Naive thymus-derived CD8-positive, alpha-beta T cell (primary cell): Measurements from ENCODE around the gene SAMD4A. TPM values are rescaled to one million over a fixed set of nuclear protein-coding genes. Genes with fewer than 3 reads are reported as not detected.
"Not testable (repeated sequence)": the region's sequence is repeated elsewhere in the genome, so short reads cannot be mapped to it uniquely, and the experiment has no call there.

Source experiments
- ATAC-seq, 2 donors: fragments of 150-1000 bp; cut with Tn5 transposase in 1 of 2; sonication (Bioruptor Pico), chemical (Tn5 transposase) in 1 of 2; 1 replicate in 1 of 2; 2 replicates in 1 of 2; pipeline ENCODE4 v1.10.0; 2021; ENCODE audit warnings: mild to moderate bottlenecking in 2 of 2, moderate library complexity in 2 of 2
- POLR2A ChIA-PET: fragments of 350-600 bp; sonication (Branson Sonifier 250); formaldehyde crosslinking; loops from one replicate; lab custom pipeline; 2021; ENCODE audit warnings: antibody characterized with exemption; lab: Charles Lee
- DNase-seq, 10 donors: peaks; one replicate each; pipeline versions ENCODE4 v3.0.0 to v3.0.0-alpha.2; 2020 to 2022
- H3K27ac Mint-ChIP-seq, 10 donors: one replicate each; pipeline ENCODE4 v1.8.0; 2020 to 2022; ENCODE audit warnings: mild to moderate bottlenecking in 10 of 10, mixed read lengths in 10 of 10, moderate library complexity in 4 of 10, inconsistent platforms in 1 of 10
- H3K27me3 Mint-ChIP-seq, 5 donors: one replicate each; pipeline ENCODE4 v1.8.0; 2021 to 2022; ENCODE audit warnings: mixed read lengths in 5 of 5
- H3K36me3 Mint-ChIP-seq, 3 donors: one replicate each; pipeline ENCODE4 v1.8.0; 2020 to 2022; ENCODE audit warnings: mixed read lengths in 3 of 3, mild to moderate bottlenecking in 2 of 3, inconsistent platforms in 1 of 3
- H3K4me1 Mint-ChIP-seq, 4 donors: one replicate each; pipeline ENCODE4 v1.8.0; 2021 to 2022; ENCODE audit warnings: mixed read lengths in 4 of 4
- H3K4me3 Mint-ChIP-seq, 10 donors: one replicate each; pipeline ENCODE4 v1.8.0; 2020 to 2022; ENCODE audit warnings: mild to moderate bottlenecking in 10 of 10, mixed read lengths in 10 of 10, moderate library complexity in 6 of 10, inconsistent platforms in 1 of 10
- H3K9me3 Mint-ChIP-seq, 9 donors: one replicate each; pipeline ENCODE4 v1.8.0; 2020 to 2022; ENCODE audit warnings: mixed read lengths in 9 of 9, mild to moderate bottlenecking in 3 of 9, inconsistent platforms in 1 of 9, moderate library complexity in 1 of 9
- polyA plus RNA-seq, 3 donors: library from polyadenylated mRNA; unstranded; fragments of 300-500 nt; fragmentation: Illumina TruSeq; gene quantifications; one replicate each; pipeline ENCODE4 v1.2.3, GENCODE V29; 2021
- total RNA-seq, 8 experiments: library from RNA in 2 of 8; stranded (reverse) in 2 of 8; gene quantifications; one replicate each; pipeline ENCODE4 v1.2.3 and lab custom pipeline; 2021 to 2026

SAMD4A gene
- total and polyA plus RNA-seq, 5 experiments from 2014 or later = 0.85 to 0.99 TPM; not detected in 3

GRCh38 chr14:54606178-54606577, 39.2 kb downstream of the SAMD4A start:
- peaks cover 0 to 1% (median 0%) of the 10 kb centered on the region in 9 donors for H3K9me3 Mint-ChIP-seq
- H3K4me3 Mint-ChIP-seq = no peak overlapping the region
- ATAC-seq (no peak), DNase-seq (no peak)
- no peaks in the 10 kb centered on the region for H3K4me1 Mint-ChIP-seq
- POLR2A ChIA-PET = no interaction called here
- H3K27me3 Mint-ChIP-seq = peaks cover 0 to 6% (median 0%) of the 10 kb centered on the region in 5 donors
- H3K36me3 Mint-ChIP-seq = no peaks in the 10 kb centered on the region
- H3K27ac Mint-ChIP-seq = no peak overlapping the region

- ATAC-seq (no peak), DNase-seq (no peak)
- Mint-ChIP-seq H3K27ac (no peak overlapping the region), H3K27me3 (peaks cover 0 to 6% (median 0%) of the 10 kb centered on the region in 5 donors), H3K4me1 (no peaks in the 10 kb centered on the region), H3K36me3 (no peaks in the 10 kb centered on the region), H3K4me3 (no peak overlapping the region), H3K9me3 (peaks cover 0 to 1% (median 0%) of the 10 kb centered on the region in 9 donors)
- POLR2A ChIA-PET = no interaction called here
Measured at GRCh38 chr14:54606631-54607133, 39.8 kb downstream of the SAMD4A start.

GRCh38 chr14:54609576-54609975, 42.6 kb downstream of the SAMD4A start:
- Mint-ChIP-seq H3K9me3 (peaks cover 0 to 1% (median 0%) of the 10 kb centered on the region in 9 donors), H3K4me3 (no peak overlapping the region), H3K4me1 (no peaks in the 10 kb centered on the region), H3K36me3 (no peaks in the 10 kb centered on the region), H3K27me3 (peaks cover 0 to 7% (median 0%) of the 10 kb centered on the region in 5 donors), H3K27ac (no peak overlapping the region)
- ATAC-seq (no peak), DNase-seq (no peak)
- POLR2A ChIA-PET = no interaction called here

- Mint-ChIP-seq H3K4me1 (no peaks in the 10 kb centered on the region), H3K36me3 (no peaks in the 10 kb centered on the region), H3K27ac (no peak overlapping the region), H3K9me3 (peaks cover 0 to 1% (median 0%) of the 10 kb centered on the region in 9 donors), H3K27me3 (peaks cover 0 to 7% (median 0%) of the 10 kb centered on the region in 5 donors), H3K4me3 (no peak overlapping the region)
- POLR2A ChIA-PET = no interaction called here
- DNase-seq (no peak), ATAC-seq (no peak)
Measured at GRCh38 chr14:54610051-54610977, 43.4 kb downstream of the SAMD4A start.

GRCh38 chr14:54614296-54614695, 47.4 kb downstream of the SAMD4A start:
- ATAC-seq = no peak
- H3K36me3 Mint-ChIP-seq = no peaks in the 10 kb centered on the region
- no peak overlapping the region for H3K4me3 Mint-ChIP-seq
- peaks cover 0 to 2% (median 0%) of the 10 kb centered on the region in 5 donors for H3K27me3 Mint-ChIP-seq
- DNase-seq = no peak
- POLR2A ChIA-PET = no interaction called here
- H3K4me1 Mint-ChIP-seq = no peaks in the 10 kb centered on the region
- no peaks in the 10 kb centered on the region for H3K9me3 Mint-ChIP-seq
- no peak overlapping the region for H3K27ac Mint-ChIP-seq

GRCh38 chr14:54617467-54617866, 50.5 kb downstream of the SAMD4A start:
- POLR2A ChIA-PET = no interaction called here
- H3K4me1 Mint-ChIP-seq = no peaks in the 10 kb centered on the region
- H3K4me3 Mint-ChIP-seq = no peak overlapping the region
- DNase-seq (no peak), ATAC-seq (no peak)
- no peaks in the 10 kb centered on the region for H3K9me3 Mint-ChIP-seq
- no peak overlapping the region for H3K27ac Mint-ChIP-seq
- peaks cover 0 to 2% (median 0%) of the 10 kb centered on the region in 5 donors for H3K27me3 Mint-ChIP-seq
- no peaks in the 10 kb centered on the region for H3K36me3 Mint-ChIP-seq

- H3K27ac Mint-ChIP-seq = no peak overlapping the region
- no peak overlapping the region for H3K4me3 Mint-ChIP-seq
- POLR2A ChIA-PET = no interaction called here
- ATAC-seq = no peak
- no peaks in the 10 kb centered on the region for H3K27me3 Mint-ChIP-seq
- H3K9me3 Mint-ChIP-seq = no peaks in the 10 kb centered on the region
- DNase-seq = no peak
- H3K4me1 Mint-ChIP-seq = peaks cover 0 to 10% (median 2%) of the 10 kb centered on the region in 4 donors
- no peaks in the 10 kb centered on the region for H3K36me3 Mint-ChIP-seq
Measured at GRCh38 chr14:54621686-54622085, 54.8 kb downstream of the SAMD4A start.

GRCh38 chr14:54622192-54622958, 55.4 kb downstream of the SAMD4A start:
- H3K4me1 Mint-ChIP-seq = peaks cover 2 to 17% (median 9%) of the 10 kb centered on the region in 4 donors
- H3K27me3 Mint-ChIP-seq = no peaks in the 10 kb centered on the region
- POLR2A ChIA-PET = no interaction called here
- no peak overlapping the region for H3K4me3 Mint-ChIP-seq
- H3K36me3 Mint-ChIP-seq = no peaks in the 10 kb centered on the region
- H3K27ac Mint-ChIP-seq = no peak overlapping the region
- no peaks in the 10 kb centered on the region for H3K9me3 Mint-ChIP-seq
- ATAC-seq (no peak), DNase-seq (no peak)

- Mint-ChIP-seq H3K27me3 (no peaks in the 10 kb centered on the region), H3K4me3 (no peak overlapping the region), H3K4me1 (peaks cover 12 to 28% (median 19%) of the 10 kb centered on the region in 4 donors), H3K36me3 (no peaks in the 10 kb centered on the region), H3K27ac (peak overlapping the region in 2 of 10 donors; percentile 16 to 25), H3K9me3 (no peaks in the 10 kb centered on the region)
- DNase-seq (no peak), ATAC-seq (no peak)
- POLR2A ChIA-PET = no interaction called here
Measured at GRCh38 chr14:54623279-54624004, 56.5 kb downstream of the SAMD4A start.

- peaks cover 17 to 33% (median 25%) of the 10 kb centered on the region in 4 donors for H3K4me1 Mint-ChIP-seq
- POLR2A ChIA-PET, ATAC-seq: not testable (repeated sequence)
Measured at GRCh38 chr14:54624005-54624358, 57.1 kb downstream of the SAMD4A start.

GRCh38 chr14:54625112-54625511, 58.2 kb downstream of the SAMD4A start:
- no peak overlapping the region for H3K4me3 Mint-ChIP-seq
- H3K27ac Mint-ChIP-seq = peak overlapping the region in 2 of 10 donors; percentile 9 to 14
- H3K27me3 Mint-ChIP-seq = no peaks in the 10 kb centered on the region
- H3K9me3 Mint-ChIP-seq = no peaks in the 10 kb centered on the region
- DNase-seq = no peak
- no peak for ATAC-seq
- peaks cover 22 to 44% (median 35%) of the 10 kb centered on the region in 4 donors for H3K4me1 Mint-ChIP-seq
- POLR2A ChIA-PET = no interaction called here
- H3K36me3 Mint-ChIP-seq = no peaks in the 10 kb centered on the region

More at GRCh38 chr14:54624005-54624358, 57.1 kb downstream of the SAMD4A start:
- H3K27me3 Mint-ChIP-seq, H3K9me3 Mint-ChIP-seq, H3K4me3 Mint-ChIP-seq, DNase-seq, H3K36me3 Mint-ChIP-seq: not testable (repeated sequence)
- H3K27ac Mint-ChIP-seq = peak overlapping the region in 3 of 10 donors; percentile 2 to 25 (median 16)

GRCh38 chr14:54627219-54627539, 60.3 kb downstream of the SAMD4A start:
- peak overlapping the region; percentile 59 to 83 (median 78) for H3K4me3 Mint-ChIP-seq
- no peaks in the 10 kb centered on the region for H3K36me3 Mint-ChIP-seq
- POLR2A ChIA-PET = no interaction called here
- peaks cover 22 to 49% (median 40%) of the 10 kb centered on the region in 4 donors for H3K4me1 Mint-ChIP-seq
- H3K27ac Mint-ChIP-seq = peak overlapping the region in 9 of 10 donors; percentile 83 to 94 (median 91)
- no peaks in the 10 kb centered on the region for H3K27me3 Mint-ChIP-seq
- ATAC-seq (peak in 1 of 2 donors; percentile 21), DNase-seq (no peak)
- peaks cover 0 to under 1% (median 0%) of the 10 kb centered on the region in 9 donors for H3K9me3 Mint-ChIP-seq
